Measurements from ENCODE around the gene KRT84.

DNA sequence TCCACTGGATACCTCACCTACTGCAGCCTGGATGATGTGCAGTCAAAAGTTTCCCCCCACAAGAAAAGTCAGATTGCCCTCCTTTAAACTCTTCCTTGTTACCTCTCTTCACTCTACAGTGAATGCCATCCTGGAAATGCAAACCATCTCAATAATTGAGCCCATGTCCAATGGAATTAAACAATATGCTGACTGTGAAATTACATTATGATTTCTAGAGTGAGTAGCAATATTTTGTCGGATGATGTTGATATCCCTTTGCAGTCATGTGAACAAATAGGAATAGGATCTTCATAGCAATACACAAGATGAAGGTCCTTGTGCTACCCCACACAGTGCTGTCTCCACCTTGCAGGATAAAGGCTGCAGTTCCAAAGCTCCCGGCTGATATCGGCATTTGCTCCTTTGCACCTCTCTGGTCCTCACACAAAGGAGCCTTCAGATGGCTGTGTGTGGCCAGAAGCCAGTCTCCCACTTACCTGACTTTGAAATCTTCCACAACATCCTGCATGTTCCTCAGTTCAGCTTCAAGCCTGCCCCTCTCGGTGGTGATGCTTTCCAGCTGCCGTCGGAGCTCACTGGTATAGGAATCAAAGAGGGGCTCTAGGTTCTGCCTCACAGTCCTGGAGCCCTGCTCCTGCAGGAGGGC is 47.2 kb upstream of the KRT84 start:
- no peak for TF ChIP-seq EP300 (IDR thresholded peaks at IDR 0.05; ENCODE audit: borderline replicate concordance in 1 of 2, control insufficient read depth in 1 of 2, low read depth in 2 of 2, low read length in 2 of 2)
- TF ChIP-seq CTCF (IDR thresholded peaks at IDR 0.05 in 2 of 3, conservative IDR thresholded peaks at IDR 0.05 in 1 of 3; ENCODE audit: control insufficient read depth in 2 of 3, extremely low read depth in 1 of 3, insufficient read depth in 1 of 3, low read depth in 3 of 3, low read length in 3 of 3), result no peak
- TF ChIP-seq BCL11A (IDR thresholded peaks at IDR 0.05; ENCODE audit: low read depth, low read length), result no peak
- no peak for TF ChIP-seq YY1 (IDR thresholded peaks at IDR 0.05; ENCODE audit: low read depth, low read length)

All from GM12878 (cell line).